GM18498 (cell line): Measurements from ENCODE around the gene MZT1.
"Not testable (repeated sequence)": the region's sequence is repeated elsewhere in the genome, so short reads cannot be mapped to it uniquely, and the experiment has no call there.

Experiments
- ATAC-seq: cut with Tn5 transposase; IDR thresholded peaks from one replicate; pipeline ENCODE4 v1.9.1; 2021; ENCODE audit warnings: mild to moderate bottlenecking, moderate library complexity; ENCODE audit not compliant: unreplicated experiment

MZT1 gene

DNA sequence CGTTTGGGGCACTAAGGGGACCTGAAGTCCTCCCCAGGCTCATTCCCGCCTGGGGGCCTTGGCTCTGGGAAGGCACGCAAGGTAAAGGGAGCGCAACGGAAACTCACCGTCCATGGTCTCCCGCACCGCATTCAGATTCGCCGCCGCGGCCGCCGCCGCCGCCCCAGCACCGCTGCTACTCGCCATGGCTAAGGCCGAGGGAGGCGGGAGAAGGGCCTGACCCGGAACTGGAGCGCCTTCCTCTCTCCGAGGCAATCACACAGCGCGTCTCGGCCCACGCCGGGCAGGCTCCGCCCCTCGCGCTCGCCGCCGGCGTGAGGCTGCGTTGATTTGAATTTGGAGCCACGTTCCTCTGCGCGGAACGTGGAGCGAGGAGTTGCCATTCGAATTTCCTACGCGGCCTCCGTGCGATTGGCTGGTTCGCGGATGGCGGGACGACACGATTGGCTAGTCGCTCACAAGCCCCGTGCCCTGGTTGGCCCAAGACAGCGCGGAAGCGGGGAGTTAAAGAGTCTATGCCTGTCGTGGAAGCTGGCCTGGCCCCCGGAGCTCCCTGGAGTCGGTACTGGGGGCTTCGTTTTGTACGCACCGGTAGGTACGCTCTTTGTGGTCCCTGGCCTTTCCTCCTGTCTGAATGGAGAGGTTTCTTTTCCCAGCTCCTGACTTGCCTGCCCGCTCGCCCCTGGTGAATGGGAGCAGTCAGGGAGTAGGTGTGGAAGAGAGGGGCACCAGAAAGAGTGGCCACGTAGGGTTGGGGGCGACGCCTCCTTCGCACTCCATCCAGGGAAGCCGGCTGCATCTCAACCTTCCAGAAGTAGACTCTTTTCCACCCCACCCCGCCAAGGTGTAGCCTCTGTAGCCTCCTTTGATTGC, at the start of gene MZT1, which contains the start of gene BORA:
MZT1 (minus strand) TSS at position 213 of the 873 bp plus-strand sequence; CDS start at position 186, 27 bp downstream.
BORA (plus strand) TSS at position 507 of the 873 bp plus-strand sequence. CDS start 1,018 bp downstream, outside the sequence.
- peak; percentile 96 for ATAC-seq

DNA sequence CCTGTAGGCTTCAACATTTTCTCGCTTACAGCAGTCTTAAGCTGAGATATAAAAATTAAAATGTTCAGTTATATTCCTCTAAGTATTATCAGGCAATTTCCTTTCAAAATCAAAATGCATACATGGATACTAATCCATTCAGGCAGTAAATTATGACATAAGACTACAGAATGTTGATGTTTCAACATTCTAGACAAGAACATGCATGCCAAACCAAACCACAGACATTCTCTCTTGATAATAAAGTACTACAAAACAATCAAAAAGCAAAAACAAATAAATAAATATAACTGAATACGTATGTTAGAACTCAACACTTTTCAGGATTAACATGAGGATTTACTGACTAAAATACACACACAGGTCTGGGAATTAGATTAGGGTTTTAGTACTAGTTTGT, 46.6 kb upstream of the MZT1 start:
- ATAC-seq, result no peak

DNA sequence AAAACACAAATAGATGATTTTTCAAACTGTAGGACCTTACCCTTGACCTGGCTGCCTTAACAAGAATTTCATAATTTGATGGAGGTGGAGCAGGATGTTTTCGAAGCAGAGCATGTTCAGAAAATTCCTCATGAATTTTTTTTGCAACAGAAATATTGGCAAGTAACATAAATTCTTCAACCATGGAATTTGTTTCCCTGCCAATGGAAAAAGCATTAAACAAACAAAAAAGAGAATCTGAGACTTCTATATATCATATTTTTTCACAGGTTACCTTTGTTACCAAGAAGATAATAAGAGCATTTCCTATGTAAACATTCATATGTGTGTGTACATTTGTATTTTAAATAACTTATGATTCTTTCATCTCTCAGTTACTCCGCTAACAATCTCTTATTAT, 36.0 kb upstream of the MZT1 start:
- ATAC-seq, result no peak

DNA sequence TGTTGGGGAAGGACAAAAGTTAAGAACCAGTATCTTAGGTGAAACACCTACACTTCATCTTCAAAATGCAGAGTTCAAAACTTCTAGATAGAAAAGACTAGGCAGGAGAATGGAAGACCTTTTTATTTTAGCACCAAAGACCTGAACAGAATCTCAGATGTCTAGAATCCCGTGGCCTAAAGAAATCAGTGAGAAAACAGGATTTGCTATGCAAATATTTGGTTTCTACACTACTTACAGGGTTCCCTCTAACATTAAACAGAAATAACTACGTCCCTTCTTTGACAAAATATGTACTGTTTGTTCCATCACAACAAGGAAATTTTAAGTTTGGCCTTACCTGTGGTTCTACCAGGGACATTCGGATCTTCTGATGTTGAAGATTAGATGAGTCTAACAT, 32.8 kb upstream of the MZT1 start:
- no peak for ATAC-seq

DNA sequence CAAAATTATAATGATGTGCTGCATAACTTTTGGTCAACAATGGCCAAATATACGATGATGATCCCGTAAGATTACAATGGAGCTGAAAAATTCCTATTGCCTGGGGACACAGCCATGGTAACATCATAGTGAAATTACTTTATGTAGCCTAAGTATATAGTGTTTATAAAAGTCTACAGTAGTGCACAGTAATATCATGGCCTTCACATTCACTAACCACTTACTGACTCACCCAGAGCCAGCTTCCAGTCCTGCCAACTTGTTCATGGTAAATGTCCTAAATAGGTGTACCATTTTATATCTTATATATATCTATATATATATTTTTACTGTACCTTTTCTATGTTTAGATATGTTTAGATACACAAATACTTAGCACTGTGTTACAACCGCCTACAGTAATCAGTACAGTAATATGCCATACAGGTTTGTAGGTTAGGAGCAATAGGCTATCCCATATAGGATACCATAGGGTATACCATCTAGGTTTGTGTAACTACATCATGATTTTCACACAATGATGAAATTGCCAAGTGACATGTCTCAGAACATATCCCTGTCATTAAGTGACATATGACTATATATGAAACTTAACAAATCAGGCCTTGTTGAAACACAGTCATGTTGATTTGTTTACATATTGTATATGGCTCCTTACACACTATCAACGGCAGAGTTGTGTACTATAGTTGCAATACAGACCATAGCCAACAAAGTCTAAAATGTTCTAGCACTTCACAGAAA, 30.5 kb upstream of the MZT1 start:
- ATAC-seq, result no peak

GRCh38 chr13:72754111-72754510, 26.7 kb upstream of the MZT1 start:
- no peak for ATAC-seq

- no peak for ATAC-seq
Measured at GRCh38 chr13:72751220-72751619, 23.8 kb upstream of the MZT1 start.

- no peak for ATAC-seq
Measured at GRCh38 chr13:72745260-72745659, 17.8 kb upstream of the MZT1 start.

DNA sequence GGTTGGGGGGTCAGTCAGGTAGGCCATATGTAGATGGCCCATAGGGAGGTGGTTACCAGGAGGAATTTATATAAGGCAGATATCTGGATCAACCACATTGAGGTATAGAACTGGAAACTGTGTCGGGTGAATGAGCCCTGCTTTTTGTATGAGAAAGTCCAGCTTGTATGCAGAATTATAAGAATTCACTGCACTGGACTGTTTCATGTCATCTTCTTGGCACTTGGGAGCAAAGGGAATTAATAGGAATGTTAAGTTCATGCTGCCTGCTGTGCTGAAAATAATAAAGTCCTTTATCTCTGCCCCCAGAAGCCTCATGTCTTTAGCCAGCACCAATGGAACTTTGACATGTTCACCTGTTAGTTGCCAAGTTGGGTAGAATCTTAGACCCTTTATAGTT, 12.6 kb upstream of the MZT1 start:
- ATAC-seq, result no peak

DNA sequence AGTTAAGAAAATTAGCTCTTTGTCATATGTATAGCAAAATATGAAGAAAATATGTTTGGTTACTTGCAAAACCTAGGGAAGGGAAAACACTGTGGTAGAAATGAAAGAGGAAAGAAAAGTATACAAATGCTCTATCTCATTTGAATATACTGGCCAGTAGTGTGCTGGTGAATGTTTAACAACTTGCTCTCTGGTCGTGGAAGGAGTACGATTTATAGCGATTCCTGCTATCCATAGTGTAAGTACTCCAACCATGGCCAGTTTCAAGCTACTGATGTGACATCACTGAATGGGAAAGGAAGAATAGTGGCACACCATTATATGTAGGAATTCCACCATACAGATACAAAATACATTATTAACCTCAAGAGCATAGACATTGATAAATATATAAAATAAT, 9.6 kb upstream of the MZT1 start:
- no peak for ATAC-seq

DNA sequence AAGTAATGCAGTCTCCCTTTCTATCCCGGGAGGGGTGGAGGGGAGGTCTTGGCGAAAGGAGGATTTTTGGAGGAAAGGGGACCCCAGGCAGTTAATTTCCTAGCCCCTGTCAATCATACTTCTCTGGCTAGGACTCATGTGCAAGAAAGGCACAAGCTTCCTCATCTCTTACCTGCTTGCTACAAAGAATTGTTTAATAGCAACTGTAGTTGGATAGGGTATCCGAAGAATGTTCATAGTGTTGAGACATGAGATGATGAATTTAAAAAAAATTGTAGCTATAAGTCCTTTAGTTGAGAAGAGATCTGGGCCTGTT, 819 bp upstream of the MZT1 start:
- ATAC-seq, result no peak

GRCh38 chr13:72726726-72727416, 558 bp downstream of the MZT1 start:
- peak; percentile 29 for ATAC-seq

GRCh38 chr13:72726185-72726584, 1.2 kb downstream of the MZT1 start:
- ATAC-seq, result not testable (repeated sequence)

DNA sequence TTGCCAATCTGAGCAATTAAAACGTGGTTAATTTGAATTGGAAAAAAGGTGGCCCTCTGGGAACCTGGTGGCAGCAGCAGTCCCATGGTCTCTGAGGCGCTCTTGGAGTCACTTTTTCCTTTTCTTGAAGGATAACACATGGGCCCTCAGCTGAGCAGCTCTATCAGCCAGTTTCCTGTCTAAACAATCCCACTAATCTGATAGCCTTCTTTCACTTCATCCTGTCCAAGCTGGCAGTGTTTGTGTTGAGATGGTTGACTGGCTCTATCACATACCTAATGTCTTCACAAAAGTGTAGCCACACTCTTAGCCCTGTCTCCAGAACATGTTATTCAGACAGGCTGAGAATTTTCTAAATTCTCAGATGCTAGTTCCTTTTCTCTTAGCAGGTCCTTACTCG, 10.7 kb downstream of the MZT1 start:
- no peak for ATAC-seq

GRCh38 chr13:72700509-72700908, 26.9 kb downstream of the MZT1 start:
- ATAC-seq, result no peak

- no peak for ATAC-seq
Measured at GRCh38 chr13:72698164-72698563, 29.3 kb downstream of the MZT1 start.

- no peak for ATAC-seq
Measured at GRCh38 chr13:72696579-72696978, 30.9 kb downstream of the MZT1 start.

DNA sequence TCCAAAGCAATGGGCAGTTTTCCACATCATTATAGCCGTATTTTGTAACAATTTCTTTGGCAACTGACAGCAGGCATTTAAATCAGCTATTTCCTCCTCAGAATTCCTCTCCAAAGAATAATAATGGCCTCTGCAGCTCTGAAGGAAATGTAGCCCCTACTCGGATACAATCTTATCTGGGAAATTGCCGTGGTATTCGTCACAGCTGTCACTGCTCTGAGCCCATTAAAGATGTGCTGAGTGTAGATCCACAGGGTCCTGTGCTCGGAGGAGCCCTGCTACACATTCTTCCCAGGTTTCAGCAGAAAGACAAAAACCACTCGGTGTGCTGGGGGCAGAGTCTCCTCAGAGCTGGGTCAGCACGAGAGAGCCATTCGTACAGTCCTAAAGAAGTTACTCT, 33.1 kb downstream of the MZT1 start:
- no peak for ATAC-seq

- ATAC-seq, result no peak
Measured at GRCh38 chr13:72693832-72694231, 33.6 kb downstream of the MZT1 start.

- no peak for ATAC-seq
Measured at GRCh38 chr13:72692884-72693514, 34.4 kb downstream of the MZT1 start.

- ATAC-seq, result no peak
Measured at GRCh38 chr13:72689181-72689696, 38.2 kb downstream of the MZT1 start.
